Measurements from ENCODE around the gene TRPM3.

- no peak for TF ChIP-seq CTCF (IDR thresholded peaks at IDR 0.05; ENCODE audit: insufficient read depth, low read length)
- no peak for TF ChIP-seq SPI1 (IDR thresholded peaks at IDR 0.05; ENCODE audit: borderline replicate concordance, low read depth)
- TF ChIP-seq GABPA (IDR thresholded peaks at IDR 0.05; ENCODE audit: low read depth), result no peak
- no peak for TF ChIP-seq POLR2AphosphoS5 (IDR thresholded peaks at IDR 0.05; ENCODE audit: low read depth)
Measured at GRCh38 chr9:70529833-70530232, 591.6 kb downstream of the TRPM3 start.
